AG09319 (cell line): Measurements from ENCODE around the gene PYROXD2.

Experiments
- DNase-seq: peaks from one replicate; pipeline ENCODE4 v3.0.0-alpha.2; 2010; ENCODE audit warnings: low read depth; ENCODE audit errors: extremely low read depth
- CTCF ChIP-seq: IDR thresholded peaks from 2 replicates; pipeline ENCODE4 v1.5.1; 2011; ENCODE audit warnings: low read depth, mild to moderate bottlenecking, inconsistent platforms, low read length, moderate library complexity

The PYROXD2 gene

DNA sequence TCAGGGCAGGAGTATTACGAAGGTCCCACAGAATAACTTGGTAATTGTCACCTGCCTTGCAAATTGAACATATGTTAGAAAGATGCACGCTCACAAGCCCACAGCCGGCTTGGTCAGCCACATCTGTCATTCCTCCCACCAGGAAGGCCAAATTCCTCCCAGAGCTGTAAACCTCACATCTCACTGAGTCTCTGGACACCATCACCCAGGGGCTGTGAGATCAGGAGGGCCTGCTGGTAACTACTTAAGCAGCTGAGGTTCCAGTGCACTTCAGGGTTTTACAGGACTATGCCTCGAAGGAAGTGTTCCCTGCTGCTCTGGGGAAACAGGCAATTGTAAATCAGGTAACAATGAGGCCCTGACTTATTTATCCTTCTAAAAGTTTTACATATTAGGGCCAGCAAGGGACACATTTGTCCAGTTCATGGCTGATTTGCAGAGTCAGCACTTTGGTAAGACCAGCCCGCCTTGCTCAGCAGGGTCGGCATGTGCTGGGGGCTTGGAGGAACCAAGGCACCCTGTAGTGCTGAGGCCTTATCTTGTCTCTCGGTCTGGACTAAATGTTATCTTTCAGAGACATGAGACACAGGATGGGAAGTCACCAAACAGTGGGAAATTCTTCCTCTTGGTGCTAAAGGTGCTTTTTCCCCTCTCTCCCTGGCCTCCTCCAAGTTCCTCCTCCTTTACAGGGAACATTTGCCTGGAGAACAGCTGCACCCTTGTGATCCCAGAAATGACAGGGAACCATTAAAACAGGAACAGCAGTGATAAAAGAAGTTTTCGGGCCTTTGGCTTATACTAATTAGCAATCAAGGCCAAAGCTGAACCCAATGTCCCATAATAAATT is 34.3 kb downstream of the PYROXD2 start:
- no peak for TF ChIP-seq CTCF
- no peak for DNase-seq

DNA sequence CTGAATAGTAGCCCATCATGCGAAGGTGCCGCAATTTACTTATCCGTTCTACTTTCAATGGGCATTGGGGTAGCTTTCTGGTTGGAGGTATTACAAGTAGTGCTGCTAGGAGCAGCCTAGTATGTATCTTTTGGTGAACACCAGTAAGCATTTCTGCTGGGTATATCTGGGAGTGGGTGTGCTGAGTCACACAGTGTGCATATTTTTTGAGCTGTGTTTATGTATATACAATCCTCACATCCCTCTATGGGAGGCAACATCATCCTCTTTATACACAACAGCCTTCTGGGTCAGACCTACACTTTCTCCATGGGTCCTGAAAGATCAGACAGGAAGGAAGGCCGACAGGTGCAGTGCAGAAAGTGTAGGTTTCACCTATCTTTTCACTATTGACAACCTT is 36.3 kb downstream of the PYROXD2 start:
- no peak for TF ChIP-seq CTCF
- no peak for DNase-seq

DNA sequence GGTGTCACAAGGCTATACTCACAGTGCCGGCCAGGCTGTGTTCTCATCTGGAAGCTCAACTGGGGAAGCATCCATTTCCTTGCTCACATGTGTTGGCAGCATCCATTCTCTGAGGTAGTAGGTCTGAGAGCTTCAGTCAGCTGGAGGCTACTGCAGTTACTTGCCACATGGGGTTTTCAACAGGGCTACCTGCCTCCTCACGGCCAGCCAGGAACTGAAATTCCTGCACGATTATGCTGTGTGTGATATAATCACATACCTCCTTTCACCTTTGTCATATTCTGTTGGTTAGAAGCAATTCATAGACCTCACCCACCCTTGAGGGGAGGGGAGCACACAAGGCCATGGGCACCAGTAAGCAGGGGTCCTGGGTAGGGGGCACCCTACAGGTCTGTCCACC is 37.4 kb downstream of the PYROXD2 start:
- DNase-seq = no peak
- no peak for TF ChIP-seq CTCF

GRCh38 chr10:98377001-98377400 is 38.0 kb downstream of the PYROXD2 start:
- no peak for TF ChIP-seq CTCF
- no peak for DNase-seq

GRCh38 chr10:98376485-98376884 is 38.5 kb downstream of the PYROXD2 start:
- TF ChIP-seq CTCF = no peak
- DNase-seq = peak; percentile 16

- no peak for DNase-seq
- no peak for TF ChIP-seq CTCF
Observed at GRCh38 chr10:98374217-98374985, 40.6 kb downstream of the PYROXD2 start.
